Gastroesophageal sphincter (tissue), 3 donors: ENCODE measurements around the gene GPATCH1.

ENCODE experiments used
- POLR2A ChIP-seq, 2 donors: fragments of 450-650 bp; IDR thresholded peaks; one replicate each; pipeline ENCODE4 v1.6.1; 2017; ENCODE audit warnings: antibody characterized with exemption in 2 of 2, mild to moderate bottlenecking in 2 of 2, moderate library complexity in 1 of 2
- POLR2AphosphoS5 ChIP-seq: sonication (generic); formaldehyde crosslinking; IDR thresholded peaks from one replicate; pipeline ENCODE4 v1.6.1; 2017; ENCODE audit warnings: antibody characterized with exemption
- TF ChIP-seq, protein P1 (sequence below), 4 experiments: fragments of 200-600 bp in 2 of 4; fragments of 450-650 bp in 2 of 4; sonication (generic) in 1 of 4; IDR thresholded peaks; one replicate each; pipeline ENCODE4 v1.5.1; 2017 to 2019; ENCODE audit warnings: antibody characterized with exemption in 4 of 4, mild to moderate bottlenecking in 2 of 4, moderate library complexity in 2 of 4

DNA sequence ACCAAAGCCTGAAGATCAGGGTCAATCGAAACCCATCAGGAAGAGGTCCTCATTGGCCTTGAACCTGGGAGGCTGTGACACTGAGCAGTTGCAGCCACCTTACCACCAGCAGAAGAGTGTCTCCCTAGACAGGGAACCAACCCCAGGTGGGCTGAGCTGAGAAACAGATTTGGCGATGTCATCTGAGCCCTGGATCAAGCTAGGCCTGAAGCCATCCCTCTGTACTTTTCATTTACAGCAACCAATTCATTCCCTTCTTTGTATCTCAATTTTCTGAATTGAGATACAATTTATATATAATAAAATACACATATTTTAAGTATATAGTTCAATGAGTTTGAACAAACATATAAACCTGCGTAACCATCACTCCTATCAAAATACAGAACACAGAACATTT lies 30.9 kb upstream of the GPATCH1 start:
- TF ChIP-seq, protein P1, sequence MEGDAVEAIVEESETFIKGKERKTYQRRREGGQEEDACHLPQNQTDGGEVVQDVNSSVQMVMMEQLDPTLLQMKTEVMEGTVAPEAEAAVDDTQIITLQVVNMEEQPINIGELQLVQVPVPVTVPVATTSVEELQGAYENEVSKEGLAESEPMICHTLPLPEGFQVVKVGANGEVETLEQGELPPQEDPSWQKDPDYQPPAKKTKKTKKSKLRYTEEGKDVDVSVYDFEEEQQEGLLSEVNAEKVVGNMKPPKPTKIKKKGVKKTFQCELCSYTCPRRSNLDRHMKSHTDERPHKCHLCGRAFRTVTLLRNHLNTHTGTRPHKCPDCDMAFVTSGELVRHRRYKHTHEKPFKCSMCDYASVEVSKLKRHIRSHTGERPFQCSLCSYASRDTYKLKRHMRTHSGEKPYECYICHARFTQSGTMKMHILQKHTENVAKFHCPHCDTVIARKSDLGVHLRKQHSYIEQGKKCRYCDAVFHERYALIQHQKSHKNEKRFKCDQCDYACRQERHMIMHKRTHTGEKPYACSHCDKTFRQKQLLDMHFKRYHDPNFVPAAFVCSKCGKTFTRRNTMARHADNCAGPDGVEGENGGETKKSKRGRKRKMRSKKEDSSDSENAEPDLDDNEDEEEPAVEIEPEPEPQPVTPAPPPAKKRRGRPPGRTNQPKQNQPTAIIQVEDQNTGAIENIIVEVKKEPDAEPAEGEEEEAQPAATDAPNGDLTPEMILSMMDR (IDR thresholded peaks at IDR 0.05), result no peak
- TF ChIP-seq POLR2A (IDR thresholded peaks at IDR 0.05), result no peak
- no peak for TF ChIP-seq POLR2AphosphoS5
